Neural cell (in vitro differentiated cells): ENCODE results near the gene DGLUCY. TPM values are rescaled to one million over a fixed set of nuclear protein-coding genes. Genes with fewer than 3 reads are reported as not detected.

Source experiments
- H2AFZ ChIP-seq: fragments of 200-600, 300-800 bp; sonication (generic), shearing (Covaris generic); 2 replicates; pipeline ENCODE4 v1.6.0; 2014; ENCODE audit warnings: low read depth, mild to moderate bottlenecking, antibody characterized with exemption, low read length, moderate library complexity
- H3F3A ChIP-seq: fragments of 200-600 bp; shearing (Covaris generic); 2 replicates; pipeline ENCODE4 v1.6.1; 2016; ENCODE audit warnings: mild to moderate bottlenecking, moderate library complexity, mixed read lengths, antibody characterized with exemption, low read length; ENCODE audit not compliant: insufficient read depth, poor library complexity, severe bottlenecking
- H3K27ac ChIP-seq: fragments of 200-600, 300-800 bp; sonication (generic), shearing (Covaris generic); 2 replicates; pipeline ENCODE4 v1.5.1; 2014; ENCODE audit warnings: mild to moderate bottlenecking, low read length, moderate library complexity
- H3K27me3 ChIP-seq: fragments of 300-800, 200-600 bp; sonication (generic), shearing (Covaris generic); 2 replicates; pipeline ENCODE4 v1.6.0; 2014; ENCODE audit warnings: mild to moderate bottlenecking, low read depth, low read length, moderate library complexity; ENCODE audit not compliant: insufficient read depth
- H3K36me3 ChIP-seq: fragments of 300-800, 200-600 bp; sonication (generic), shearing (Covaris generic); 2 replicates; pipeline ENCODE4 v1.5.1; 2014; ENCODE audit warnings: mild to moderate bottlenecking, antibody characterized with exemption, low read length, moderate library complexity; ENCODE audit not compliant: insufficient read depth
- H3K4me2 ChIP-seq: fragments of 300-800, 200-600 bp; sonication (generic), shearing (Covaris generic); 2 replicates; pipeline ENCODE4 v1.6.0; 2014; ENCODE audit warnings: mild to moderate bottlenecking, low read length
- H3K4me3 ChIP-seq: fragments of 300-800, 200-600 bp; sonication (generic), shearing (Covaris generic); 2 replicates; pipeline ENCODE4 v1.5.1; 2014; ENCODE audit warnings: mild to moderate bottlenecking, low read length, moderate library complexity
- H3K79me2 ChIP-seq: fragments of 200-600 bp; shearing (Covaris generic); replicated peaks from 2 replicates; pipeline ENCODE4 v1.6.0; 2014; ENCODE audit warnings: mild to moderate bottlenecking, low read length, moderate library complexity; ENCODE audit not compliant: insufficient read depth
- H3K9ac ChIP-seq: fragments of 300-800, 200-600 bp; sonication (generic), shearing (Covaris generic); 2 replicates; pipeline ENCODE4 v1.6.1; 2016; ENCODE audit warnings: mild to moderate bottlenecking, low read length, mixed read lengths
- H3K9me2 ChIP-seq: fragments of 200-600 bp; shearing (Covaris generic); 2 replicates; pipeline ENCODE4 v1.6.1; 2016; ENCODE audit warnings: mild to moderate bottlenecking, low read length, mixed read lengths; ENCODE audit not compliant: insufficient read depth
- H3K9me3 ChIP-seq: fragments of 200-600, 300-800 bp; sonication (generic), shearing (Covaris generic); 2 replicates; pipeline ENCODE4 v1.6.1; 2016; ENCODE audit warnings: mild to moderate bottlenecking, mixed run types, low read length, moderate library complexity, mixed read lengths
- H4K20me1 ChIP-seq: fragments of 200-600 bp; shearing (Covaris generic); 2 replicates; pipeline ENCODE4 v1.6.1; 2016; ENCODE audit warnings: mild to moderate bottlenecking, mixed run types; ENCODE audit not compliant: insufficient read depth
- EP300 ChIP-seq: fragments of 450-650 bp; conservative IDR thresholded peaks from 2 replicates; pipeline ENCODE4 v1.6.1; 2014; ENCODE audit warnings: antibody characterized with exemption, mild to moderate bottlenecking, moderate library complexity; ENCODE audit not compliant: poor library complexity, severe bottlenecking
- EZH2 ChIP-seq: fragments of 200-600, 300-800 bp; shearing (Covaris generic), sonication (generic); IDR thresholded peaks from 2 replicates; pipeline ENCODE4 v1.6.1; 2014; ENCODE audit warnings: antibody characterized with exemption, low read length, borderline replicate concordance, mild to moderate bottlenecking; ENCODE audit not compliant: insufficient read depth, poor library complexity, severe bottlenecking
- MXI1 ChIP-seq: fragments of 450-650 bp; conservative IDR thresholded peaks from 2 replicates; pipeline ENCODE4 v1.6.1; 2014; ENCODE audit warnings: antibody characterized with exemption, mild to moderate bottlenecking; ENCODE audit not compliant: poor library complexity, severe bottlenecking
- POLR2AphosphoS5 ChIP-seq: IDR thresholded peaks from 2 replicates; pipeline ENCODE4 v1.6.1; 2012
- RAD21 ChIP-seq: fragments of 450-650 bp; conservative IDR thresholded peaks from 2 replicates; pipeline ENCODE4 v1.6.1; 2014; ENCODE audit warnings: antibody characterized with exemption, mild to moderate bottlenecking, moderate library complexity
- SMC3 ChIP-seq: fragments of 450-650 bp; conservative IDR thresholded peaks from 2 replicates; pipeline ENCODE4 v1.6.1; 2014; ENCODE audit warnings: antibody characterized with exemption, mild to moderate bottlenecking, moderate library complexity; ENCODE audit not compliant: poor library complexity
- TAF1 ChIP-seq: IDR thresholded peaks from 2 replicates; pipeline ENCODE4 v1.6.1; 2012; ENCODE audit warnings: low read depth
- polyA plus RNA-seq: library from polyadenylated mRNA; depleted of rRNA; stranded (reverse); fragments of >200 nt; gene quantifications from 2 replicates; pipeline ENCODE4 v1.2.3, GENCODE V29; 2014
- TF ChIP-seq, protein P1 (sequence below): fragments of 450-650 bp; IDR thresholded peaks from 2 replicates; pipeline ENCODE4 v1.5.1; 2014; ENCODE audit warnings: antibody characterized with exemption, mild to moderate bottlenecking, moderate library complexity; ENCODE audit not compliant: poor library complexity, severe bottlenecking
- TF ChIP-seq, protein P2 (sequence below): IDR thresholded peaks from 2 replicates; pipeline ENCODE4 v1.6.1; 2012; ENCODE audit warnings: borderline replicate concordance

The DGLUCY gene
- polyA plus RNA-seq, 1 donor from 2014 or later, result 30.5 TPM

- no peak overlapping the region for H3K27ac ChIP-seq
- H3K4me2 ChIP-seq, result no peak overlapping the region
- no peaks in the 10 kb centered on the region for H3K27me3 ChIP-seq
- no peaks in the 10 kb centered on the region for H3F3A ChIP-seq
- H3K9ac ChIP-seq, result no peak overlapping the region
- no peak overlapping the region for H3K4me3 ChIP-seq
- no peaks in the 10 kb centered on the region for H3K79me2 ChIP-seq
- H3K9me2 ChIP-seq, result no peaks in the 10 kb centered on the region
- H4K20me1 ChIP-seq, result no peaks in the 10 kb centered on the region
- H3K36me3 ChIP-seq, result no peaks in the 10 kb centered on the region
- no peak overlapping the region for H2AFZ ChIP-seq
- H3K9me3 ChIP-seq, result no peaks in the 10 kb centered on the region
- TF ChIP-seq MXI1, result no peak
- TF ChIP-seq, protein P1, sequence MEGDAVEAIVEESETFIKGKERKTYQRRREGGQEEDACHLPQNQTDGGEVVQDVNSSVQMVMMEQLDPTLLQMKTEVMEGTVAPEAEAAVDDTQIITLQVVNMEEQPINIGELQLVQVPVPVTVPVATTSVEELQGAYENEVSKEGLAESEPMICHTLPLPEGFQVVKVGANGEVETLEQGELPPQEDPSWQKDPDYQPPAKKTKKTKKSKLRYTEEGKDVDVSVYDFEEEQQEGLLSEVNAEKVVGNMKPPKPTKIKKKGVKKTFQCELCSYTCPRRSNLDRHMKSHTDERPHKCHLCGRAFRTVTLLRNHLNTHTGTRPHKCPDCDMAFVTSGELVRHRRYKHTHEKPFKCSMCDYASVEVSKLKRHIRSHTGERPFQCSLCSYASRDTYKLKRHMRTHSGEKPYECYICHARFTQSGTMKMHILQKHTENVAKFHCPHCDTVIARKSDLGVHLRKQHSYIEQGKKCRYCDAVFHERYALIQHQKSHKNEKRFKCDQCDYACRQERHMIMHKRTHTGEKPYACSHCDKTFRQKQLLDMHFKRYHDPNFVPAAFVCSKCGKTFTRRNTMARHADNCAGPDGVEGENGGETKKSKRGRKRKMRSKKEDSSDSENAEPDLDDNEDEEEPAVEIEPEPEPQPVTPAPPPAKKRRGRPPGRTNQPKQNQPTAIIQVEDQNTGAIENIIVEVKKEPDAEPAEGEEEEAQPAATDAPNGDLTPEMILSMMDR, result no peak
- no peak for TF ChIP-seq POLR2AphosphoS5
- no peak for TF ChIP-seq EP300
- no peak for TF ChIP-seq TAF1
- no peak for TF ChIP-seq RAD21
- no peak for TF ChIP-seq SMC3
- TF ChIP-seq, protein P2, sequence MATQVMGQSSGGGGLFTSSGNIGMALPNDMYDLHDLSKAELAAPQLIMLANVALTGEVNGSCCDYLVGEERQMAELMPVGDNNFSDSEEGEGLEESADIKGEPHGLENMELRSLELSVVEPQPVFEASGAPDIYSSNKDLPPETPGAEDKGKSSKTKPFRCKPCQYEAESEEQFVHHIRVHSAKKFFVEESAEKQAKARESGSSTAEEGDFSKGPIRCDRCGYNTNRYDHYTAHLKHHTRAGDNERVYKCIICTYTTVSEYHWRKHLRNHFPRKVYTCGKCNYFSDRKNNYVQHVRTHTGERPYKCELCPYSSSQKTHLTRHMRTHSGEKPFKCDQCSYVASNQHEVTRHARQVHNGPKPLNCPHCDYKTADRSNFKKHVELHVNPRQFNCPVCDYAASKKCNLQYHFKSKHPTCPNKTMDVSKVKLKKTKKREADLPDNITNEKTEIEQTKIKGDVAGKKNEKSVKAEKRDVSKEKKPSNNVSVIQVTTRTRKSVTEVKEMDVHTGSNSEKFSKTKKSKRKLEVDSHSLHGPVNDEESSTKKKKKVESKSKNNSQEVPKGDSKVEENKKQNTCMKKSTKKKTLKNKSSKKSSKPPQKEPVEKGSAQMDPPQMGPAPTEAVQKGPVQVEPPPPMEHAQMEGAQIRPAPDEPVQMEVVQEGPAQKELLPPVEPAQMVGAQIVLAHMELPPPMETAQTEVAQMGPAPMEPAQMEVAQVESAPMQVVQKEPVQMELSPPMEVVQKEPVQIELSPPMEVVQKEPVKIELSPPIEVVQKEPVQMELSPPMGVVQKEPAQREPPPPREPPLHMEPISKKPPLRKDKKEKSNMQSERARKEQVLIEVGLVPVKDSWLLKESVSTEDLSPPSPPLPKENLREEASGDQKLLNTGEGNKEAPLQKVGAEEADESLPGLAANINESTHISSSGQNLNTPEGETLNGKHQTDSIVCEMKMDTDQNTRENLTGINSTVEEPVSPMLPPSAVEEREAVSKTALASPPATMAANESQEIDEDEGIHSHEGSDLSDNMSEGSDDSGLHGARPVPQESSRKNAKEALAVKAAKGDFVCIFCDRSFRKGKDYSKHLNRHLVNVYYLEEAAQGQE, result no peak
- TF ChIP-seq EZH2, result no peak
Observed at GRCh38 chr14:91193069-91193468, 79.2 kb downstream of the DGLUCY start.

- Histone ChIP-seq H3K4me2 (no peak overlapping the region), H3F3A (no peaks in the 10 kb centered on the region)
- TF ChIP-seq EZH2, result no peak
- TF ChIP-seq, protein P1, result no peak
- TF ChIP-seq POLR2AphosphoS5, result no peak
- TF ChIP-seq EP300, result no peak
- TF ChIP-seq, protein P2, result no peak
- no peak for TF ChIP-seq RAD21
- no peak for TF ChIP-seq MXI1
- TF ChIP-seq SMC3, result no peak
- TF ChIP-seq TAF1, result no peak
Observed at GRCh38 chr14:91195881-91196280, 82.0 kb downstream of the DGLUCY start.

More at GRCh38 chr14:91195881-91196280, 82.0 kb downstream of the DGLUCY start:
- H3K9me3 ChIP-seq, result no peaks in the 10 kb centered on the region
- no peak overlapping the region for H3K27ac ChIP-seq
- no peaks in the 10 kb centered on the region for H3K79me2 ChIP-seq
- no peak overlapping the region for H2AFZ ChIP-seq
- H3K4me3 ChIP-seq, result no peak overlapping the region
- H3K36me3 ChIP-seq, result no peaks in the 10 kb centered on the region
- H3K9me2 ChIP-seq, result no peaks in the 10 kb centered on the region
- no peaks in the 10 kb centered on the region for H3K27me3 ChIP-seq
- H4K20me1 ChIP-seq, result no peaks in the 10 kb centered on the region
- H3K9ac ChIP-seq, result no peak overlapping the region
